AG09309 (cell line): ENCODE results near the gene FLT3LG.

Experiments
- DNase-seq: peaks from one replicate; pipeline ENCODE4 v3.0.0-alpha.2; 2010; ENCODE audit warnings: low read depth
- H3K4me3 ChIP-seq: 2 replicates; pipeline ENCODE4 v1.5.1; 2011; ENCODE audit warnings: mild to moderate bottlenecking, low read depth, low read length, moderate library complexity; ENCODE audit not compliant: control insufficient read depth
- CTCF ChIP-seq: IDR thresholded peaks from 2 replicates; pipeline ENCODE4 v1.5.1; 2011; ENCODE audit warnings: mild to moderate bottlenecking, low read depth, low read length, inconsistent platforms; ENCODE audit not compliant: insufficient read depth, control insufficient read depth; ENCODE audit errors: missing control alignments

Gene FLT3LG

DNA sequence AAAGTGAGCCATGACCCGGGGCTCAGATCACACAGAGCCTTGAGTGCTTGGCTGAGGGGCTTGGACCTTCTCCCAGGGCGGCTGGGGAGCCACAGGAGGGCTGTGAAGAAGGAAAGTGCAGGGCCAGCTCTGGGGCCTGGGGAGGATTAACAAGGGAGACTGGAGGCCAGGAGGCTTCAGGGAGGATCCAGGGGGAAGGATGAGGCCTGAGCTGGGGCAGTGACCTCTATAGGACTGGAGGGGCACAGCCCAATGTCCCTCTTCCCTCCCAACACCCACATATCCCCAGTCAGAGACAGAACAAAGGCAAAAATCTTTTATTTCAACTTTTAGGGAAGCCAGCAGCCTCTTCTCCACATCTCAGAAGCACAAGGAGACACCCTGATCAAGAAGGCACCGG lies 28.0 kb upstream of the FLT3LG start:
- DNase-seq = no peak
- H3K4me3 ChIP-seq = no peak overlapping the region
- no peak for TF ChIP-seq CTCF

DNA sequence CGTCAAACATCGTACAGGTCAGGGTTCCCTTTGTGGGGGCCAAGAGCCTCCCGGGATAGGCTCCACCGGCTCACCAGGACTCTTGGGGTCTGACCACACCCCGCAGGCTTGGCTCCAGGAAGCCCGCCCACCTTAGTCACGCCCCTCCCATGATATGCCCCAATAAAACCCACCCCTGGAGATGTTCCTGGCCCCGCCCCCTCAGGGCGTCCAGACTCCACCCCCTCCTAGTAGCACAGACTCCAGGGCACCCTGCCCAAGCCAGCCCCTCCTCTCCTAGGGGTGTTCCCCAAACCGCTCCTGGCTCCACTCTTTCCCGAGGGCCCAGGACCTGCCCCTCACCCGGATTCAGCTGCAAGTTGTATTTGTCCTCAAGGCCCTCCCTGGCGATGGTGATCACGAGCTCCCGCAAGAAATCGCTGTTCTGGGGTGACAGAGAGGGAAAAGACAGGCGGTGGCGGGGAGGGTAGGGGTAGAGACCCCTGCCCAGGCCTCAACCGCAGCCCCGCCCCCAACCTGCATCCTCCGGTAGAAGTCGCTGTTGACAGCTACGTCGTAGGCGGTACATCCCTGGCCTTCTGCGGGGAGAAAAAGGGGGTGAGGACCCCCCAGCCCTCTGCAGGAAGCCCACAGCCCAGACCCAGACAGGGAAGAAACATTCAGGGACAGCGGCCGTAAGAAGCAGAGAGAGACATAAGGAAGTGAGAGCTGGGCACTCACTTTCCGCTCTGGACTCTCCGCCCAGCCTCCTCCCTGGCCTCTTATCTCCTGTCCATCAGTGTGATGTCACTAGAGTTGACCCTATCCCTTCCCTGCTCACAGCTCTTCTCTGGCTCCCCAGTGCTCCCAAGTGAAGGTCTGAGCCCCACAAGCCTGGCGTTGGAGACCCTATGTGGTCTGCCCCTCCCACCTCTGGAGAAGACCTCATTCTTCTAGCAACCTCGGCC lies 26.3 kb upstream of the FLT3LG start:
- TF ChIP-seq CTCF = no peak
- DNase-seq = no peak
- no peak overlapping the region for H3K4me3 ChIP-seq

DNA sequence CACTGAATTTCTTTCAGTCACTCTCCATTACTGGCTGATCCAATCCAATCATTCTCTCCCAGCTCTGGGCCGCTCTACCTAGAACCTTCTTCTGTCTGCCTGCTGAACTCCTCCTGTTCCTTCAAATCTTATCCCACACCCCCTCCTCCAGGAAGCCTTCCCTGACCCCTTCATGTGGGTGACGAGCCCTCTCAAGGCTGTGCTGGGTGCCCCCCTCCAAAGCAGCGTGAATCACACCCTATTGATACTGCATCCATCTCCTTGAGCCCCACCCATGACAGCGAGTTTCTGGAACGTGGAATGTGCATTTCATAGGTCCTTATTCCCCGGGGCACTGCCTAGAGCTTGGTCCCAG lies 25.6 kb upstream of the FLT3LG start:
- DNase-seq = no peak
- no peak overlapping the region for H3K4me3 ChIP-seq
- TF ChIP-seq CTCF = no peak

- no peak for DNase-seq
- H3K4me3 ChIP-seq = peak overlapping the region; percentile 95
- no peak for TF ChIP-seq CTCF
Observed at GRCh38 chr19:49450405-49450804, 23.6 kb upstream of the FLT3LG start.

GRCh38 chr19:49451430-49452181 lies 22.4 kb upstream of the FLT3LG start, which contains the start of gene PIH1D1:
PIH1D1 (minus strand) TSS chr19:49451814; CDS start chr19:49451574, 240 bp downstream.
- peak; percentile 25 for TF ChIP-seq CTCF
- peak within 1 kb of the TSS; percentile 95 for H3K4me3 ChIP-seq
- DNase-seq = peak; percentile 97

GRCh38 chr19:49453013-49453756 lies 20.8 kb upstream of the FLT3LG start, which contains the start of gene ALDH16A1:
ALDH16A1 (plus strand) TSS chr19:49453225; CDS start chr19:49453332, 107 bp downstream.
- DNase-seq = peak; percentile 89
- no peak for TF ChIP-seq CTCF
- H3K4me3 ChIP-seq = peak within 1 kb of the TSS; percentile 59
